ENCODE data around the gene THRA.

DNA sequence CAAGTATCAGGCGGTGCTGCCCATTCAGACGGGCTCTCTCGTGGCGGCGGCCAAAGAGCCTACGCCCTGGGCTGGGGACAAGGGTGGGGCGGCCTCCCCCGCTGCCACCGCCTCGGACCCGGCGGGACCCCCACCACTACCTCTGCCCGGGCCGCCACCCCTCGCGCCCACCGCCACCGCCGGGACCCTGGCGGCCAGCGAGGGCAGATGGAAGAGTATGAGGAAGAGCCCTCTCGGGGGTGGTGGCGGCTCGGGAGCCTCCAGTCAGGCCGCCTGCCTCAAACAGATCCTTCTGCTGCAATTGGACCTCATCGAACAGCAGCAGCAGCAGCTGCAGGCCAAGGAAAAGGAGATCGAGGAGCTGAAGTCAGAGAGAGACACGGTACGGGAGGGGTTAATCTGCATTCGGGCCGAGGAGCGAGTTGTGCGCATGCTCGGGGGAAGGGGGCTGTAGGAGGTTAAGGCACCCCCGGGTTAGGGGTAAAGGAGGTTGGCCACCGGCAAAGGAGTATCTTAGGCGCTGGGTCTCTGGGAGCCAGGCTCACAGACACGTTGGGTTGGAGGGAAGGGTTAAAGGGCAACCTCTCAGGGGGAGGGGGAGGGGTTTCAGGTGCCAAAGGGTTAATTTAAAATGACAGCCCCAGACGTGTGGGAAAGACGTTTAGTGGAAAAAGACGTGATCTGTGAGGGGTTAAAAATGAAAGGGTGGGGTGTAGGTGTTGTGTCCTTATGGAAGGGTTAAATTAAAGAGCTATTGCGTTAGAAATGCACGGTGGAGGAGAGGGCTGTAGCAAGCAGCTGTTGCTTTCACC lies 60.4 kb downstream of the THRA start:
- TF ChIP-seq CTBP1 (IDR thresholded peaks at IDR 0.05; ENCODE audit: borderline replicate concordance) (no peak), SUZ12 (IDR thresholded peaks at IDR 0.05) (no peak), NFRKB (IDR thresholded peaks at IDR 0.05) (peak; percentile 92), FOXM1 (IDR thresholded peaks at IDR 0.05; ENCODE audit: borderline replicate concordance) (0 out of 2 replicates have a peak, but pooled peaks have one; percentile 53), LEF1 (IDR thresholded peaks at IDR 0.05; ENCODE audit: borderline replicate concordance) (no peak), SP1 (IDR thresholded peaks at IDR 0.05) (no peak), L3MBTL2 (conservative IDR thresholded peaks at IDR 0.05) (no peak), BHLHE40 (IDR thresholded peaks at IDR 0.05; ENCODE audit: borderline replicate concordance) (no peak), FOXK2 (IDR thresholded peaks at IDR 0.05) (no peak), HDGF (IDR thresholded peaks at IDR 0.05; ENCODE audit: borderline replicate concordance) (no peak), FOXA1 (IDR thresholded peaks at IDR 0.05) (no peak)
- TF ChIP-seq, protein P1, sequence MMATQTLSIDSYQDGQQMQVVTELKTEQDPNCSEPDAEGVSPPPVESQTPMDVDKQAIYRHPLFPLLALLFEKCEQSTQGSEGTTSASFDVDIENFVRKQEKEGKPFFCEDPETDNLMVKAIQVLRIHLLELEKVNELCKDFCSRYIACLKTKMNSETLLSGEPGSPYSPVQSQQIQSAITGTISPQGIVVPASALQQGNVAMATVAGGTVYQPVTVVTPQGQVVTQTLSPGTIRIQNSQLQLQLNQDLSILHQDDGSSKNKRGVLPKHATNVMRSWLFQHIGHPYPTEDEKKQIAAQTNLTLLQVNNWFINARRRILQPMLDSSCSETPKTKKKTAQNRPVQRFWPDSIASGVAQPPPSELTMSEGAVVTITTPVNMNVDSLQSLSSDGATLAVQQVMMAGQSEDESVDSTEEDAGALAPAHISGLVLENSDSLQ (IDR thresholded peaks at IDR 0.05) = no peak
